ENCODE data around the gene TXNIP. TPM values are rescaled to one million over a fixed set of nuclear protein-coding genes. Genes with fewer than 3 reads are reported as not detected.

TXNIP gene
- total and polyA plus RNA-seq, 2 experiments from 2014 or later = 22.8 to 29.1 TPM

DNA sequence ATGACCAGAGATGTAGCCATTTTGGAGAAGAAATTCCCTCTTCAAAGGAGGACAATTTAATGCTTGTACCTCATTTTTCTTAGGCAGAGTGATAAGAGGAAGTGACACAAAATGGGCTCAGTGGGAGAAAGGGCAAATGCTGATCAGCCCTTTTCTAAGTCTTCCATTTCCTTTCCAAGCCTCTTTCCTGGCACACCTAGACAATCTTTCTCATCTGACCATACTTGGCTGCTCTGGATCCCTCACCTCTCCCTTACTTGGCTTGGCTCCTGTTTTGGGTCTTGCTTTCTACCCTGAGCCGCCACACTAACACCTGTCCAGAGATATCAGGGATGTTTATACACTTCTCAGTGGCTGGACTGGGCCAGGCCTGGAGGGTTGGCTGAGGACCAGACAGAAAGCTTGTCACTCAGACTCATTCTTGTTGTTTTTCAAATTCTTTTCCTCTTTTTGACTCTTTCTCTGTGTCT lies 13.1 kb downstream of the TXNIP start:
- Histone ChIP-seq H3K36me3 (ENCODE audit: insufficient read depth) (no peaks in the 10 kb centered on the region), H3K4me3 (no peak overlapping the region), H3K79me2 (replicated peaks; ENCODE audit: insufficient read depth) (no peaks in the 10 kb centered on the region), H3K27me3 (ENCODE audit: insufficient read depth) (no peaks in the 10 kb centered on the region), H2AFZ (no peak overlapping the region), H3K4me2 (no peak overlapping the region), H3K27ac (ENCODE audit: low read depth) (no peak overlapping the region), H3K4me1 (ENCODE audit: insufficient read depth) (peaks cover 20% of the 10 kb centered on the region), H3K9me2 (ENCODE audit: insufficient read depth) (no peaks in the 10 kb centered on the region), H4K20me1 (replicated peaks; ENCODE audit: insufficient read depth) (no peaks in the 10 kb centered on the region), H3F3A (replicated peaks; ENCODE audit: low read depth) (no peaks in the 10 kb centered on the region)
- H3K4me1 Mint-ChIP-seq = peaks cover 25% of the 10 kb centered on the region
- no peak for DNase-seq (ENCODE audit: low spot score)
- no peaks in the 10 kb centered on the region for H3K9me3 Mint-ChIP-seq
- peaks cover 3% of the 10 kb centered on the region for H3K27me3 Mint-ChIP-seq (ENCODE audit: insufficient read depth, low read depth, poor library complexity)
- H3K4me3 Mint-ChIP-seq = no peak overlapping the region
- H3K27ac Mint-ChIP-seq = no peak overlapping the region
- no peaks in the 10 kb centered on the region for H3K36me3 Mint-ChIP-seq (ENCODE audit: low read depth)
- TF ChIP-seq CTCF (conservative IDR thresholded peaks at IDR 0.05; ENCODE audit: low read depth in 2 of 2) (no peak), ZNF462 (CRISPR knock-in tag; IDR thresholded peaks at IDR 0.05) (no peak), STAT1 (IDR thresholded peaks at IDR 0.05; ENCODE audit: unreplicated experiment) (no peak)
- ATAC-seq = no peak
